PFSK-1 (cell line): ENCODE results near the gene PSMC3IP.

Experiments
- FOXP2 ChIP-seq: optimal IDR thresholded peaks from 2 replicates; pipeline ENCODE3; 2011; ENCODE audit warnings: borderline replicate concordance, control low read depth, inconsistent platforms; ENCODE audit not compliant: insufficient read depth; ENCODE audit errors: extremely low read length, extremely low read depth
- POLR2AphosphoS5 ChIP-seq: IDR thresholded peaks from 2 replicates; pipeline ENCODE4 v1.6.1; 2012; ENCODE audit warnings: low read depth, mild to moderate bottlenecking, control low read depth, low read length, moderate library complexity
- REST ChIP-seq, 2 experiments: IDR thresholded peaks; 2 replicates each; pipeline versions ENCODE4 v1.6.1 to v1.8.0; 2011 to 2012; ENCODE audit warnings: low read depth in 2 of 2, low read length in 2 of 2, control low read depth in 1 of 2, inconsistent platforms in 1 of 2, mild to moderate bottlenecking in 1 of 2, moderate library complexity in 1 of 2; ENCODE audit not compliant: insufficient read depth in 1 of 2

GRCh38 chr17:42608305-42609181 is 31.0 kb upstream of the PSMC3IP start:
- TF ChIP-seq POLR2AphosphoS5, result no peak
- no peak for TF ChIP-seq FOXP2
- TF ChIP-seq REST (IDR thresholded peaks at IDR 0.05; ENCODE audit: insufficient read depth in 1 of 2, low read depth in 2 of 2, low read length in 2 of 2), result no peak
